HG03108 (cell line): ENCODE results near the gene PCDHB5.
"Not testable (repeated sequence)": the region's sequence is repeated elsewhere in the genome, so short reads cannot be mapped to it uniquely, and the experiment has no call there.

Experiments
- ATAC-seq: cut with Tn5 transposase; IDR thresholded peaks from one replicate; pipeline ENCODE4 v1.9.1; 2021; ENCODE audit warnings: moderate library complexity; ENCODE audit not compliant: unreplicated experiment

Gene PCDHB5

GRCh38 chr5:141135030-141135717, at the start of gene PCDHB5:
Gene PCDHB5, plus strand, starts transcription at chr5:141135206. Its CDS starts 229 bp downstream, at chr5:141135435.
- no peak for ATAC-seq

GRCh38 chr5:141094481-141095262, 40.3 kb upstream of the PCDHB5 start, which contains the start of gene PCDHB2:
Gene PCDHB2, plus strand, starts transcription at chr5:141094615. Its CDS starts 176 bp downstream, at chr5:141094791.
- ATAC-seq, result no peak

GRCh38 chr5:141095263-141095641, 39.8 kb upstream of the PCDHB5 start:
- ATAC-seq, result no peak

GRCh38 chr5:141096181-141096580, 38.8 kb upstream of the PCDHB5 start:
- ATAC-seq, result not testable (repeated sequence)

GRCh38 chr5:141096586-141096985, 38.4 kb upstream of the PCDHB5 start:
- not testable (repeated sequence) for ATAC-seq

GRCh38 chr5:141100243-141100805, 34.7 kb upstream of the PCDHB5 start, which contains the start of gene PCDHB3:
Gene PCDHB3, plus strand, starts transcription at chr5:141100473. Its CDS starts 177 bp downstream, at chr5:141100650.
- no peak for ATAC-seq

DNA sequence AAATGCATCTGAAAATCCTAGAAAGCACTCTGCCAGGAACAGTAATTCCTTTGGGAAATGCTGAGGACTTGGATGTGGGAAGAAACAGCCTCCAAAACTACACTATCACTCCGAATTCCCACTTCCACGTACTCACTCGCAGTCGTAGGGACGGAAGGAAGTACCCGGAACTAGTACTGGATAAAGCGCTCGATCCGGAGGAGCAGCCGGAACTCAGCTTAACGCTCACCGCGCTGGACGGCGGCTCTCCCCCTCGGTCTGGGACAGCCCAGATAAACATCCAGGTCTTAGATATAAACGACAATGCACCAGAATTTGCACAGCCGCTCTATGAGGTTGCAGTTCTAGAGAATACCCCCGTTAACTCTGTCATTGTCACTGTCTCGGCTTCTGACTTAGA, 33.9 kb upstream of the PCDHB5 start:
- ATAC-seq, result no peak

DNA sequence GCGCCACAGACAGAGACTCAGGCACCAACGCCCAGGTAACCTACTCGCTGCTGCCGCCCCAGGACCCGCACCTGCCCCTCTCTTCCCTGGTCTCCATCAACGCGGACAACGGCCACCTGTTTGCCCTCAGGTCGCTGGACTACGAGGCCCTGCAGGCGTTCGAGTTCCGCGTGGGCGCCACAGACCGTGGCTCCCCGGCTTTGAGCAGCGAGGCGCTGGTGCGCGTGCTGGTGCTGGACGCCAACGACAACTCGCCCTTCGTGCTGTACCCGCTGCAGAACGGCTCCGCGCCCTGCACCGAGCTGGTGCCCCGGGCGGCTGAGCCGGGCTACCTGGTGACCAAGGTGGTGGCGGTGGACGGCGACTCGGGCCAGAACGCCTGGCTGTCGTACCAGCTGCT, 32.9 kb upstream of the PCDHB5 start:
- not testable (repeated sequence) for ATAC-seq

DNA sequence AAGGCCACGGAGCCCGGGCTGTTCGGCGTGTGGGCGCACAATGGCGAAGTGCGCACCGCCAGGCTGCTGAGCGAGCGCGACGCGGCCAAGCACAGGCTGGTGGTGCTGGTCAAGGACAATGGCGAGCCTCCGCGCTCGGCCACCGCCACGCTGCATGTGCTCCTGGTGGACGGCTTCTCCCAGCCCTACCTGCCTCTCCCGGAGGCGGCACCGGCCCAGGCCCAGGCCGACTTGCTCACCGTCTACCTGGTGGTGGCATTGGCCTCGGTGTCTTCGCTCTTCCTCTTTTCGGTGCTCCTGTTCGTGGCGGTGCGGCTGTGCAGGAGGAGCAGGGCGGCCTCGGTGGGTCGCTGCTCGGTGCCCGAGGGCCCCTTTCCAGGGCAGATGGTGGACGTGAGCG, 32.5 kb upstream of the PCDHB5 start:
- not testable (repeated sequence) for ATAC-seq

- ATAC-seq, result no peak
Observed at GRCh38 chr5:141105350-141105749, 29.7 kb upstream of the PCDHB5 start.

DNA sequence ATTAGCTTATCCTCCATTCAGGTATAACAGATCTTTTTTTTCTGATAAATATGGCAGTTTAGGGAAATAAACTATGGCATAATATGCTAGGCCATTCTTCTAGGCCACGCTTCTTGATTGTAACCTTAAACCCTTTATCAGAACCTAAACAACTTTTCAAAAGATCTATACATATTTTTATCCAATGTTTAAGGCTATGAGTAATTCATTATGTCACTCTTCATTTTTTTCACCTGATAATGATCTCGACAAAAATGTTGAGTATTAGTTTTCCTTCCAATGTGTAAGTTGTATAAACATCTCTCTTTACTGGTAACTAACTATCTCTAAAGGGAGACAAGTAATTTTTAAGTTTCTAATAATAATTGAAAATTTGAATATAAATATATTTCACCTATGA, 15.8 kb upstream of the PCDHB5 start:
- no peak for ATAC-seq

DNA sequence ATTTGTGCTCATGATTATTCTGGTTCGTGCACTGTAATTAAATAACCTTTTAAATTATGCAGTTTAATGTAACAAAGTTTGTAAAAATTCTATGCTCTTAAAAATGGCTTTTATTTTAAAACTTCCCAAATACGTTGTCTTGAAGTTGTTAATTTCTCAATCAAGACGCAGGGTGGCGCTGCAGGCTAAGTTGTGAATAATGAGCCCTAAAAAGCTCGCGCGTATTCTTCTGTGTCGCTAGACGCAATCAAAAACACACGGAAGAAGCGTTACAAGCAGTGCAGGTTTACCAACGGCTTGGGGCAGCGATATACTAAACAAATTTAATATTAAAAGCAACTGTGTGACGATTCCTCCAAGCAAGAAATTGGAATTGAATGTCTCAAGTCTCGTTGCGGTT, 13.4 kb upstream of the PCDHB5 start, which contains the start of gene PCDHB4:
PCDHB4 (plus strand) TSS at position 256 of the 400 bp plus-strand sequence. CDS start 181 bp downstream, outside the sequence.
- no peak for ATAC-seq

- no peak for ATAC-seq
Observed at GRCh38 chr5:141121985-141122384, 13.0 kb upstream of the PCDHB5 start.

GRCh38 chr5:141123396-141124135, 11.4 kb upstream of the PCDHB5 start:
- not testable (repeated sequence) for ATAC-seq

DNA sequence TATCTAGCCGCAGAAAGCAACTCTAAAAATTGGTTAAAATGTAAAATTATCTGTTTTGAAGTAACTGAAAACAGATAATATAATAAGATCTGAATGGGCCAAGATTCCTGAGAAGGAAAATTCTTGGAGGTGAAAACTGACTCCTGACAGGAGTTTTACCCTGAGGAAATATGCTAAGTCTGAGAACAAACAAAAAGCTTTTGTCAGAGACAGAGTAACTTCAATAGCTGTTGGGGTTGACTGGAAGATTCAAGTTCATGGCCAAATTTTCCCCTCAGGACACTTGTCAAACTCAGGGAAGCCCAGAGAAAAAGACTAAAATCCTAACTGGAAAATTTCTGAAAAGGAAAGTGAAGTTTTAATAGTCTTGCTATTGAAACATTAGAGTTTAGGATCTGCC, 7.7 kb upstream of the PCDHB5 start:
- no peak for ATAC-seq

DNA sequence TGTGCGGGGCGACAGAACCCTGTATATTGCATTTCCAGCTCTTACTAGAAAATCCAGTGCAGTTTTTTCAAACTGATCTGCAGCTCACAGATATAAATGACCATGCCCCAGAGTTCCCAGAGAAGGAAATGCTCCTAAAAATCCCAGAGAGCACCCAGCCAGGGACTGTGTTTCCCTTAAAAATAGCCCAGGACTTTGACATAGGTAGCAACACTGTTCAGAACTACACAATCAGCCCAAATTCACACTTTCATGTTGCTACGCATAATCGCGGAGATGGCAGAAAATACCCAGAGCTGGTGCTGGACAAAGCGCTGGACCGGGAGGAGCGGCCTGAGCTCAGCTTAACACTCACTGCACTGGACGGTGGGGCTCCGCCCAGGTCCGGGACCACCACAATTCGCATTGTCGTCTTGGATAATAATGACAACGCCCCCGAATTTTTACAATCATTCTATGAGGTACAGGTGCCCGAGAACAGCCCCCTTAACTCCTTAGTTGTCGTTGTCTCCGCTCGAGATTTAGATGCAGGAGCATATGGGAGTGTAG, 786 bp downstream of the PCDHB5 start:
- ATAC-seq, result no peak

DNA sequence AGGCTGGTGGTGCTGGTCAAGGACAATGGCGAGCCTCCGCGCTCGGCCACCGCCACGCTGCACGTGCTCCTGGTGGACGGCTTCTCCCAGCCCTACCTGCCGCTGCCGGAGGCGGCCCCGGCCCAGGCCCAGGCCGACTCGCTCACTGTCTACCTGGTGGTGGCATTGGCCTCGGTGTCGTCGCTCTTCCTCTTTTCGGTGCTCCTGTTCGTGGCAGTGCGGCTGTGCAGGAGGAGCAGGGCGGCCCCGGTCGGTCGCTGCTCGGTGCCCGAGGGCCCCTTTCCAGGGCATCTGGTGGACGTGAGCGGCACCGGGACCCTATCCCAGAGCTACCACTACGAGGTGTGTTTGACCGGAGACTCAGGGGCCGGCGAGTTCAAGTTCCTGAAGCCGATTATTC, 2.3 kb downstream of the PCDHB5 start:
- ATAC-seq, result not testable (repeated sequence)

- ATAC-seq, result no peak
Observed at GRCh38 chr5:141149812-141150211, 14.8 kb downstream of the PCDHB5 start, which contains the start of gene PCDHB6. Gene PCDHB6, plus strand, starts transcription at chr5:141150057. Its CDS starts 201 bp downstream, at chr5:141150258.

GRCh38 chr5:141150224-141150992, 15.4 kb downstream of the PCDHB5 start:
- ATAC-seq, result no peak

GRCh38 chr5:141150993-141151325, 16.0 kb downstream of the PCDHB5 start:
- ATAC-seq, result no peak
